Suprapubic skin (tissue), 4 donors: ENCODE results near the gene JAML.

Source experiments
- CTCF ChIP-seq, 2 donors: fragments of 200-600 bp in 1 of 2; fragments of 450-650 bp in 1 of 2; sonication (generic) in 1 of 2; IDR thresholded peaks; one replicate each; pipeline ENCODE4 v1.5.1; 2016 to 2019; ENCODE audit warnings: antibody characterized with exemption in 2 of 2, mild to moderate bottlenecking in 1 of 2, moderate library complexity in 1 of 2
- EP300 ChIP-seq: sonication (generic); formaldehyde crosslinking; IDR thresholded peaks from one replicate; pipeline ENCODE4 v1.6.1; 2017; ENCODE audit warnings: antibody characterized with exemption
- POLR2A ChIP-seq, 2 donors: fragments of 450-650 bp; IDR thresholded peaks; one replicate each; pipeline ENCODE4 v1.6.1; 2017; ENCODE audit warnings: antibody characterized with exemption in 2 of 2, mild to moderate bottlenecking in 2 of 2, moderate library complexity in 2 of 2
- POLR2AphosphoS5 ChIP-seq, 3 donors: sonication (generic); formaldehyde crosslinking; IDR thresholded peaks; one replicate each; pipeline ENCODE4 v1.6.1; 2017; ENCODE audit warnings: antibody characterized with exemption in 3 of 3

GRCh38 chr11:118263695-118264568 lies 39.1 kb upstream of the JAML start, which contains the start of gene MPZL2:
- TF ChIP-seq CTCF (IDR thresholded peaks at IDR 0.05) = no peak
- TF ChIP-seq POLR2A (IDR thresholded peaks at IDR 0.05) = no peak
- TF ChIP-seq POLR2AphosphoS5 (IDR thresholded peaks at IDR 0.05) = peak in 1 of 3 donors; percentile 30
- TF ChIP-seq EP300 = no peak
